Gastrocnemius medialis (tissue), 4 donors: ENCODE data around the gene OSGIN1. TPM values are rescaled to one million over a fixed set of nuclear protein-coding genes. Genes with fewer than 3 reads are reported as not detected.

Experiments used
- ATAC-seq, 2 donors: fragments of 150-250 bp; one replicate each; pipeline ENCODE4 v1.9.1; 2016
- DNase-seq, 2 donors: peaks; one replicate each; pipeline ENCODE4 v3.0.0-alpha.2; 2019
- H3K27ac ChIP-seq, 4 donors: fragments of 200-600 bp; sonication (generic); 1 replicate in 1 of 4; 2 replicates in 3 of 4; pipeline ENCODE4 v1.5.1; 2016 to 2018; ENCODE audit warnings: mild to moderate bottlenecking in 2 of 4, moderate library complexity in 1 of 4
- H3K27me3 ChIP-seq, 3 donors: fragments of 200-600 bp; sonication (generic) in 2 of 3; 1 replicate in 1 of 3; 2 replicates in 2 of 3; pipeline versions ENCODE4 v1.5.1 to v1.6.0; 2016 to 2019; ENCODE audit warnings: mild to moderate bottlenecking in 1 of 3, moderate library complexity in 1 of 3
- H3K36me3 ChIP-seq, 2 donors: fragments of 200-600 bp; sonication (generic) in 1 of 2; one replicate each; pipeline ENCODE4 v1.5.1; 2017 to 2018
- H3K4me1 ChIP-seq, 2 donors: fragments of 200-600 bp; sonication (generic) in 1 of 2; one replicate each; pipeline ENCODE4 v1.5.1; 2016 to 2017; ENCODE audit warnings: mild to moderate bottlenecking in 2 of 2
- H3K4me3 ChIP-seq, 4 donors: fragments of 200-600 bp; sonication (generic) in 3 of 4; 1 replicate in 1 of 4; 2 replicates in 3 of 4; pipeline ENCODE4 v1.5.1; 2016 to 2019; ENCODE audit warnings: mild to moderate bottlenecking in 2 of 4
- H3K9me3 ChIP-seq, 3 donors: fragments of 200-600 bp; sonication (generic) in 2 of 3; 1 replicate in 1 of 3; 2 replicates in 2 of 3; pipeline ENCODE4 v1.5.1; 2016 to 2019
- POLR2A ChIP-seq, 2 donors: fragments of 450-650 bp; IDR thresholded peaks; one replicate each; pipeline ENCODE4 v1.6.1; 2017; ENCODE audit warnings: antibody characterized with exemption in 2 of 2, mild to moderate bottlenecking in 2 of 2, moderate library complexity in 2 of 2
- in situ Hi-C, 4 donors: fragments of 200-750 bp; cut with MboI; loops; one replicate each; pipeline versions ENCODE4 v1.15.0 to v1.8.0; 2017; ENCODE audit warnings: low sequenced_read_pairs in 4 of 4
- intact Hi-C: fragments of 100-400 bp; cut with DNase I; formaldehyde crosslinking; loops from one replicate; pipeline ENCODE4 v1.15.1; 2023; ENCODE audit warnings: low total_unique reads
- total RNA-seq, 4 donors: library from RNA; depleted of rRNA; stranded (reverse); fragments of >200 nt; gene quantifications; one replicate each; pipeline versions ENCODE4 v1.1.0 to v1.2.3, GENCODE V29; 2016
- TF ChIP-seq, protein P1 (sequence below), 5 experiments: fragments of 450-650 bp in 3 of 5; fragments of 200-600 bp in 2 of 5; sonication (generic) in 2 of 5; IDR thresholded peaks in 4 of 5; conservative IDR thresholded peaks in 1 of 5; 1 replicate in 4 of 5; 2 replicates in 1 of 5; pipeline ENCODE4 v1.5.1; 2016 to 2019; ENCODE audit warnings: antibody characterized with exemption in 5 of 5, mild to moderate bottlenecking in 3 of 5, moderate library complexity in 3 of 5

OSGIN1 gene
- total RNA-seq, 4 donors from 2014 or later, result 9.6 to 24.9 (median 13.2) TPM

DNA sequence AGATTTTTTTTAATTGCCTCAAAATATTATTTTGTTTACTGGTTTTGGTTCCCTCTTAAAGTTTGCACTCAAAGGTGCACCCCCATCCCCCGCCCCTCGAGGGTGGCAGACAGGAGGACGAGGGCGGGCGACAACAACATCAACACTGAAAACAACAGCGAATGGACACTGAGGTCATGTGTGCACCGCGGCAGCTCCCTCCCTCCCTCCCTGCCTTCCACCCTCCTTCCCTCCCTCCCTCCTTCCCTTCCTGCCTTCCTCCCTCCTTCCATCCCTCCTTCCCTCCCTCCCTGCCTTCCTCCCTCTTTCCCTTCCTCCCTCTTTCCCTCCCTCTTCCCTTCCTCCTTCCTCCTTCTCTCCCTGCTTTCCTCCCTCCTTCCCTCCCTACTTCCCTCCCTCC lies 1.5 kb upstream of the OSGIN1 start:
- TF ChIP-seq, protein P1, sequence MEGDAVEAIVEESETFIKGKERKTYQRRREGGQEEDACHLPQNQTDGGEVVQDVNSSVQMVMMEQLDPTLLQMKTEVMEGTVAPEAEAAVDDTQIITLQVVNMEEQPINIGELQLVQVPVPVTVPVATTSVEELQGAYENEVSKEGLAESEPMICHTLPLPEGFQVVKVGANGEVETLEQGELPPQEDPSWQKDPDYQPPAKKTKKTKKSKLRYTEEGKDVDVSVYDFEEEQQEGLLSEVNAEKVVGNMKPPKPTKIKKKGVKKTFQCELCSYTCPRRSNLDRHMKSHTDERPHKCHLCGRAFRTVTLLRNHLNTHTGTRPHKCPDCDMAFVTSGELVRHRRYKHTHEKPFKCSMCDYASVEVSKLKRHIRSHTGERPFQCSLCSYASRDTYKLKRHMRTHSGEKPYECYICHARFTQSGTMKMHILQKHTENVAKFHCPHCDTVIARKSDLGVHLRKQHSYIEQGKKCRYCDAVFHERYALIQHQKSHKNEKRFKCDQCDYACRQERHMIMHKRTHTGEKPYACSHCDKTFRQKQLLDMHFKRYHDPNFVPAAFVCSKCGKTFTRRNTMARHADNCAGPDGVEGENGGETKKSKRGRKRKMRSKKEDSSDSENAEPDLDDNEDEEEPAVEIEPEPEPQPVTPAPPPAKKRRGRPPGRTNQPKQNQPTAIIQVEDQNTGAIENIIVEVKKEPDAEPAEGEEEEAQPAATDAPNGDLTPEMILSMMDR (IDR thresholded peaks at IDR 0.05 in 4 of 5, conservative IDR thresholded peaks at IDR 0.05 in 1 of 5), result no peak
- no peak for TF ChIP-seq POLR2A (IDR thresholded peaks at IDR 0.05)
- H3K9me3 ChIP-seq, result no peaks in the 10 kb centered on the region
- in situ Hi-C loops, result loop anchor here (10.0 to 25.0 kb wide), 7 partner anchors 111 to 536 kb away; partner anchors contain the start of genes TAF1C (in 2 of the 4), ADAD2 (in 1 of the 4) and HSBP1 (in 1 of the 4)
- H3K36me3 ChIP-seq, result peaks cover 0 to 6% of the 10 kb centered on the region in 2 donors
- no peaks in the 10 kb centered on the region for H3K27me3 ChIP-seq
- H3K4me3 ChIP-seq, result no peak overlapping the region
- peak overlapping the region in 2 of 4 donors; percentile 14 to 48 for H3K27ac ChIP-seq
- peaks cover 31 to 38% of the 10 kb centered on the region in 2 donors for H3K4me1 ChIP-seq
- no peak for ATAC-seq
- intact Hi-C loops, result loop anchor here (5.0 kb wide), 1 partner anchor 551 kb away; the partner anchor contains the start of gene MEAK7
- no peak for DNase-seq

DNA sequence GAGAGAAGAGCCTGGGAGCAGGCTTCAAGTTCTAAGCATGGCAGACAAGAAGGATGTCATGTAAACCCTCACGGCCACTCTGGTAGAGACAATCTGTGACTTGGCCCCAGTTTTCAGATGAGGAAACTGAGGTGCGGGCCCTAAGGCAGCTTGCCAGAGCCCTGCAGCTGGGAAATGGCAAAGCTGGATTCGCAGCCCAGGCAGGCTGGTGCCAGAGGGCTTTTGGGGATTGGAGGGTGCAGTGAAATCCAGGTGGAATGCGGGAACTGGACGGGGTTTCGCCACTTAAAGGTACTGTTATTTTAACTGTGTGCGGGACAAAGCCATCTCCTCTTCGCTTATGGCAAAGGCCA lies 477 bp upstream of the OSGIN1 start:
- TF ChIP-seq, protein P1 (IDR thresholded peaks at IDR 0.05 in 4 of 5, conservative IDR thresholded peaks at IDR 0.05 in 1 of 5), result no peak
- TF ChIP-seq POLR2A (IDR thresholded peaks at IDR 0.05), result no peak
- peak overlapping the region; percentile 66 to 88 (median 77) for H3K4me3 ChIP-seq
- DNase-seq (no peak), ATAC-seq (peak; percentile 13 to 14)
- peaks cover 32 to 48% of the 10 kb centered on the region in 2 donors for H3K4me1 ChIP-seq
- H3K27ac ChIP-seq, result peak overlapping the region; percentile 93 to 100 (median 97)
- no peaks in the 10 kb centered on the region for H3K9me3 ChIP-seq
- peaks cover 0 to 7% of the 10 kb centered on the region in 2 donors for H3K36me3 ChIP-seq
- in situ Hi-C loops, result loop anchor here (10.0 to 25.0 kb wide), 7 partner anchors 110 to 535 kb away; partner anchors contain the start of genes TAF1C (in 2 of the 4), ADAD2 (in 1 of the 4) and HSBP1 (in 1 of the 4)
- no peaks in the 10 kb centered on the region for H3K27me3 ChIP-seq
- intact Hi-C loops, result loop anchor here (2.0 to 5.0 kb wide), 2 partner anchors 26 to 550 kb away; partner anchors contain the start of gene MEAK7

- ATAC-seq, result peak; percentile 41 to 52
- TF ChIP-seq POLR2A (IDR thresholded peaks at IDR 0.05), result no peak
- TF ChIP-seq, protein P1 (IDR thresholded peaks at IDR 0.05 in 4 of 5, conservative IDR thresholded peaks at IDR 0.05 in 1 of 5), result peak; percentile 27 to 62 (median 49)
- Histone ChIP-seq H3K27ac (peak overlapping the region; percentile 93 to 100 (median 97)), H3K4me1 (peaks cover 32 to 49% of the 10 kb centered on the region in 2 donors), H3K36me3 (peaks cover 0 to 21% of the 10 kb centered on the region in 2 donors), H3K9me3 (no peaks in the 10 kb centered on the region), H3K4me3 (peak overlapping the region; percentile 66 to 88 (median 77)), H3K27me3 (no peaks in the 10 kb centered on the region)
- peak in 1 of 2 donors; percentile 55 for DNase-seq
- intact Hi-C loops, result loop anchor here (1.0 to 5.0 kb wide), 5 partner anchors 27 to 548 kb away; partner anchors contain the start of genes MEAK7 and MLYCD
- in situ Hi-C loops, result loop anchor here (10.0 to 25.0 kb wide), 7 partner anchors 108 to 533 kb away; partner anchors contain the start of genes TAF1C (in 2 of the 4), ADAD2 (in 1 of the 4) and HSBP1 (in 1 of the 4)
Observed at GRCh38 chr16:83953796-83954576, 946 bp downstream of the OSGIN1 start.

- DNase-seq (peak; percentile 39 to 66), ATAC-seq (peak; percentile 7 to 13)
- intact Hi-C loops (loop anchor here (2.0 to 5.0 kb wide), 2 partner anchors 128 to 548 kb away; partner anchors contain the start of gene MEAK7), in situ Hi-C loops (loop anchor here (10.0 to 25.0 kb wide), 7 partner anchors 108 to 533 kb away; partner anchors contain the start of genes TAF1C (in 2 of the 4), ADAD2 (in 1 of the 4) and HSBP1 (in 1 of the 4))
- Histone ChIP-seq H3K4me1 (peaks cover 39 to 55% of the 10 kb centered on the region in 2 donors), H3K27me3 (no peaks in the 10 kb centered on the region), H3K9me3 (no peaks in the 10 kb centered on the region), H3K36me3 (peaks cover 0 to 27% of the 10 kb centered on the region in 2 donors), H3K4me3 (peak overlapping the region; percentile 66 to 88 (median 77)), H3K27ac (peak overlapping the region; percentile 93 to 100 (median 97))
- TF ChIP-seq POLR2A (IDR thresholded peaks at IDR 0.05), result peak; percentile 30 to 32
- TF ChIP-seq, protein P1 (IDR thresholded peaks at IDR 0.05 in 4 of 5, conservative IDR thresholded peaks at IDR 0.05 in 1 of 5), result no peak
Observed at GRCh38 chr16:83954577-83955016, 1.6 kb downstream of the OSGIN1 start.
